Measurements from ENCODE around the gene TTC28. TPM values are rescaled to one million over a fixed set of nuclear protein-coding genes. Genes with fewer than 3 reads are reported as not detected.

TTC28 gene
- total and polyA plus RNA-seq, 4 donors: 3.1 to 74.9 (median 26.1) TPM

DNA sequence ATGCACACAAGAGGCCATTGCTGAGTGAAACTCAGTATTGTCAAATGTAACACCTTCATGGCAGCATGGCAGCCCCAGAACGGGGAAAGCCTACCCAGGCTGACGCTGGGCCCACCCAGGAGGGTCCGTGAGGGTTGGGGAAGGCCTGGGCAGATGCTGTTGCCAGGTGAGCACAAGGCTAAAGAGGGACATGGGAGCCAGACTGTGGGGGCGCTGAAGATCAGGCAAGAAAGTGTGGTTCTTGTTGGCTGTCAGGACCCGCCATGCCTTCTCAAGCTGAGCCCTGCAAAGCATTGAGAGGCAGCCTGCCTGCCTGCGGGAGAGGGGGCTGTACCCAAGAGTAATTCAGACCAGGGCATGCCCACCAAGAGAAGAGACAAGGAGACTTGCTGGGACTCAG lies 675.6 kb downstream of the TTC28 start:
- intact Hi-C loops (cut with DNase I): loop anchor here in 1 of 2 donors (10.0 kb wide), 1 partner anchor 1249 kb away; no protein-coding TSS in a partner anchor
- DNase-seq: no peak
- Histone ChIP-seq H3K9me3 (ENCODE audit: control insufficient read depth, low read length) (no peaks in the 10 kb centered on the region), H3K27me3 (ENCODE audit: control insufficient read depth in 1 of 2, insufficient read depth in 2 of 2, low read length in 1 of 2) (no peaks in the 10 kb centered on the region), H3K36me3 (ENCODE audit: control insufficient read depth in 1 of 2, insufficient read depth in 2 of 2, low read length in 1 of 2) (no peaks in the 10 kb centered on the region), H3K27ac (ENCODE audit: low read depth in 1 of 2, low read length in 2 of 2) (no peak overlapping the region), H3K4me1 (ENCODE audit: control insufficient read depth in 1 of 2, insufficient read depth in 2 of 2, low read length in 2 of 2) (no peaks in the 10 kb centered on the region), H3K4me3 (ENCODE audit: low read length in 2 of 2) (no peak overlapping the region)
- WGBS, 2 donors: 91 to 93% methylated on average over 6 of the region's 6 CpGs
- no peak for ATAC-seq (ENCODE audit: low FRiP score)

DNA sequence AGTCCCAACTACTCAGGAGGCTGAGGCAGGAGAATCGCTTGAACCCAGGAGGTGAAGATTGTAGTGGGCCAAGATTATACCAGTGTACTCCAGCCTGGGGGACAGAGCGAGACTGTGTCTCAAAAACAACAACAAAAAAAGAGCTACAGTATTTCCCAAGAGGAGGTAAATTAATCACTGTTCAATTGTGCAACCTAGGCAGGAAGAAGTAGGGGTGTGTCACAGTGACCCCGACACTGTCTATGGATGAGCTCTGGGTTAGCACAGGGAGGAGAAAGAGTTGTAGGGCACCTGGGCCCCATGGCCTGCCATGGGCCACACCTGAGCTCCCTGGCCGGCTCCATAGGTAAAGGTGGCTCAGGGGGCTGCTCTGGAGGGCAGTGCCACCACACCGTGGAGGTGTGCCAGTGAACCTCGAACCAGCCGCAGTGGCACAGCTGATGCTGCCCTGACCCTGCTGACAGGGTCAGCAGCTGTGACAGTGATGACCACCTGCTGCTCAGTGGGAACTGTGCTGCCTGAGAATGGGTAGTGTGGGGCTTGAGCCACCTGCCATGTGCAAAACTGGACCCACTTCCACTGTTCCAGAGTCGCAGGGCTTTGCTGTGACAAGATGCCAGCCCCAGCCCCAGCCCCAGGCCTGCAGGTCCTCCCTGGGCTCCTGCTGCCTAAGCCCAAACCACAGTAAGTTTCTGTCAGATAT lies 676.6 kb downstream of the TTC28 start:
- H3K4me1 ChIP-seq (ENCODE audit: control insufficient read depth in 1 of 2, insufficient read depth in 2 of 2, low read length in 2 of 2): no peaks in the 10 kb centered on the region
- ATAC-seq (ENCODE audit: low FRiP score): no peak
- no peak overlapping the region for H3K27ac ChIP-seq (ENCODE audit: low read depth in 1 of 2, low read length in 2 of 2)
- no peaks in the 10 kb centered on the region for H3K27me3 ChIP-seq (ENCODE audit: control insufficient read depth in 1 of 2, insufficient read depth in 2 of 2, low read length in 1 of 2)
- H3K9me3 ChIP-seq (ENCODE audit: control insufficient read depth, low read length): no peaks in the 10 kb centered on the region
- no peak for DNase-seq
- intact Hi-C loops (cut with DNase I): loop anchor here in 1 of 2 donors (10.0 kb wide), 1 partner anchor 1248 kb away; no protein-coding TSS in a partner anchor
- H3K36me3 ChIP-seq (ENCODE audit: control insufficient read depth in 1 of 2, insufficient read depth in 2 of 2, low read length in 1 of 2): no peaks in the 10 kb centered on the region
- 86 to 90% methylated on average over 8 of the region's 8 CpGs for WGBS, 2 donors
- no peak overlapping the region for H3K4me3 ChIP-seq (ENCODE audit: low read length in 2 of 2)

DNA sequence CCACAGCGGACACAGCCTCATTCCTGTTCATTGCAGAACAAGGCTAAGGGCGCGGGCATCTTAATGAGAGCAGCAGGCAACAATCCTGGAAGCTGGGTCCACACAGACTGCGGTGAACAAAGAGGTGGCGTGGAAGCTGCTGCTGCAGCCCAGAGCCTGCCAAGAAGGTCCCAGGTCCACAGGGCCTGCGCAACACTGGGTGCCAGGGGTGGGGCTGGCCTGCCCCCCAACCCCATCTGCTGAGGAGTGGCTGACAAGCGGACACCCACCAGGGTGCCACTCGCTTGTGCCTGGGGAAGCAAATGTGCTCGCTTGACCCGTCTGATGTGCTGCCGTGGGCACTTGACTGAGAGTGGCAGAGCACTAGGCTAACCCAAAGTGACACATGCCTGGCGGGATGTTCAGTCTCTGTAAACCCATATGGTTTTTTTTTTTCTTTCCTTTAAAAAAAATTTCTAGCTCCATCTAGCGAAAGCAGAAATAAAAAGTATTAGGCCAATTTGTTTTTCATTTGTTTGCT lies 677.4 kb downstream of the TTC28 start:
- intact Hi-C loops (cut with DNase I): loop anchor here in 1 of 2 donors (10.0 kb wide), 1 partner anchor 1247 kb away; no protein-coding TSS in a partner anchor
- no peaks in the 10 kb centered on the region for H3K4me1 ChIP-seq (ENCODE audit: control insufficient read depth in 1 of 2, insufficient read depth in 2 of 2, low read length in 2 of 2)
- DNase-seq (peak in 1 of 2 donors; percentile 66), ATAC-seq (ENCODE audit: low FRiP score) (no peak)
- no peaks in the 10 kb centered on the region for H3K27me3 ChIP-seq (ENCODE audit: control insufficient read depth in 1 of 2, insufficient read depth in 2 of 2, low read length in 1 of 2)
- 86 to 92% methylated on average over 13 of the region's 13 CpGs for WGBS, 2 donors
- no peak overlapping the region for H3K27ac ChIP-seq (ENCODE audit: low read depth in 1 of 2, low read length in 2 of 2)
- H3K9me3 ChIP-seq (ENCODE audit: control insufficient read depth, low read length): no peaks in the 10 kb centered on the region
- H3K4me3 ChIP-seq (ENCODE audit: low read length in 2 of 2): no peak overlapping the region
- H3K36me3 ChIP-seq (ENCODE audit: control insufficient read depth in 1 of 2, insufficient read depth in 2 of 2, low read length in 1 of 2): no peaks in the 10 kb centered on the region

DNA sequence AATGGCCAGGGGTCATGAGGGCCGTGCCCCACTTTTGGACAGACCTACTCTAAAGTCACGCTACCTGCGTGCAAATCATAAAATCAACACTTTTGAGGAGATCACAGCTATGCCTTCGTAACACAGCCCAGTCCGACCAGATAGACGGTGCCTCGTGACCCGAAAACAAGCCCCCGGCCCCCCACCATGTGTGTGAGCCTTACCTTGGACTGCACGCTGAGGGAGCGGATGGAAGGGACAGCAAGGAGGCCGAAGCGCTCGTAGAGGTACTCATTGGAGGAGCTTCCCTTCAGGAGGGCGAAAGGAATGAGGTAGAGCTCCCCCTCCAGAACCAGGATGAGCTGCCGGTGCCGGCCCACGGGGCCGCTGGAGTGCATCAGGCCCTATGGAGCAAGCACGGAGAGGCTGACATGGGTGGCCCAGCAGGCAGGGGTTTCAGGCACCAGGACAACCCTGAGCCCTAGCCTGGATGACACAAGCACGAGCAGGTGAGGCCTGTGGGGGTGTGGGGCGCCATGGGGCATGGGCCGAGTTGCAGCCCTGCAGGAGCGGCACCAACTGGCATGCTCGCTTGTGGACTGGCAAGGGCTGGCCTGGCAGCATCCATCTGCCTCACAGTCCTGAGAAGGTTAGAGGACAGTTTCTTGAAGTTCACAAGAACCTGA lies 678.3 kb downstream of the TTC28 start:
- ATAC-seq (ENCODE audit: low FRiP score) (no peak), DNase-seq (peak in 1 of 2 donors; percentile 45)
- no peak overlapping the region for H3K27ac ChIP-seq (ENCODE audit: low read depth in 1 of 2, low read length in 2 of 2)
- no peaks in the 10 kb centered on the region for H3K36me3 ChIP-seq (ENCODE audit: control insufficient read depth in 1 of 2, insufficient read depth in 2 of 2, low read length in 1 of 2)
- H3K9me3 ChIP-seq (ENCODE audit: control insufficient read depth, low read length): no peaks in the 10 kb centered on the region
- H3K4me1 ChIP-seq (ENCODE audit: control insufficient read depth in 1 of 2, insufficient read depth in 2 of 2, low read length in 2 of 2): no peaks in the 10 kb centered on the region
- WGBS, 2 donors: 94 to 95% methylated on average over 25 of the region's 25 CpGs
- H3K4me3 ChIP-seq (ENCODE audit: low read length in 2 of 2): no peak overlapping the region
- intact Hi-C loops (cut with DNase I): loop anchor here in 1 of 2 donors (10.0 kb wide), 1 partner anchor 1247 kb away; no protein-coding TSS in a partner anchor
- H3K27me3 ChIP-seq (ENCODE audit: control insufficient read depth in 1 of 2, insufficient read depth in 2 of 2, low read length in 1 of 2): no peaks in the 10 kb centered on the region

DNA sequence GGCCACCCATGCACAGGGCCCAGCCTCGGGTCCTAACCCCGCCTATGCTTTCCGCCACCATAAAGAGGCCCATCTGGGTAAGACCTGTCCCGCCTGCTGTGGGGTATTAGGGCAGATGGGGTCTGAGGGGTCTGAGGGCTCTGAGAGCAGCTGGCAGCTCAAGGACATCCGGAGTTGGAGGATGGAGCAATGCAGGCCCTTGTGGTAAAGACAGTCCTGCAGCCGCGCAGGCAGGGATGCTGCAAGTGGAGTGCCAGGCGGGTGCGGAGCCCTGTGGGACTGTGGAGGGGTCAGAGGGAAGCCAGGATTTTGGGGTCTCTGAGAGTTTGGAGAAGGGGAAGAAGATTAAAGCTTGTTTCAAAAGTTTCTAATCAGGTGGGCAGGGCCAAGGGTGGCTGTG lies 679.3 kb downstream of the TTC28 start:
- H3K9me3 ChIP-seq (ENCODE audit: control insufficient read depth, low read length): no peaks in the 10 kb centered on the region
- no peak overlapping the region for H3K27ac ChIP-seq (ENCODE audit: low read depth in 1 of 2, low read length in 2 of 2)
- no peaks in the 10 kb centered on the region for H3K36me3 ChIP-seq (ENCODE audit: control insufficient read depth in 1 of 2, insufficient read depth in 2 of 2, low read length in 1 of 2)
- H3K27me3 ChIP-seq (ENCODE audit: control insufficient read depth in 1 of 2, insufficient read depth in 2 of 2, low read length in 1 of 2): no peaks in the 10 kb centered on the region
- peak in 1 of 2 donors; percentile 23 for DNase-seq
- no peak overlapping the region for H3K4me3 ChIP-seq (ENCODE audit: low read length in 2 of 2)
- 91 to 94% methylated on average over 9 of the region's 9 CpGs for WGBS, 2 donors
- ATAC-seq (ENCODE audit: low FRiP score): no peak
- no peaks in the 10 kb centered on the region for H3K4me1 ChIP-seq (ENCODE audit: control insufficient read depth in 1 of 2, insufficient read depth in 2 of 2, low read length in 2 of 2)
- intact Hi-C loops (cut with DNase I): loop anchor here in 1 of 2 donors (10.0 kb wide), 1 partner anchor 1246 kb away; no protein-coding TSS in a partner anchor

DNA sequence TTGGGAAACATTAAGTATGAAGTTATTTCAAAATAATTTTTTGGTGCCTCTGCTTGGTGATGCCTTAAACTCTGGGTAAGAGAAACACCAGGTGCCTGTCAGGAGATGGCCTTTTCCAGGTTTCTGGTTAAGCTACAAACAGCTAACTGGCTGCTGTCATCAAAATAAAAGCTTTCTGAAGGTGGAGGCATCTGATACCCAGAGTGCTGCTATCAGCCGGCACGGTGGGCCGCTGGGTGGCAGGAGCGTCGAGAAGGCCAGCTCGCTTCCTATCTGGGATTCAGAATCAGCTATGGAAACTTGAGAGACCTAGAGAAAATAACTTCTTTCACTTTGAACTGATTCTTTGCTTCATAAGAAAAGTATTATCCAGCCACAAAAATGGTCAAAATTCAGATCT lies 679.8 kb downstream of the TTC28 start:
- Histone ChIP-seq H3K9me3 (ENCODE audit: control insufficient read depth, low read length) (no peaks in the 10 kb centered on the region), H3K4me3 (ENCODE audit: low read length in 2 of 2) (no peak overlapping the region), H3K27ac (ENCODE audit: low read depth in 1 of 2, low read length in 2 of 2) (no peak overlapping the region), H3K36me3 (ENCODE audit: control insufficient read depth in 1 of 2, insufficient read depth in 2 of 2, low read length in 1 of 2) (no peaks in the 10 kb centered on the region), H3K27me3 (ENCODE audit: control insufficient read depth in 1 of 2, insufficient read depth in 2 of 2, low read length in 1 of 2) (no peaks in the 10 kb centered on the region), H3K4me1 (ENCODE audit: control insufficient read depth in 1 of 2, insufficient read depth in 2 of 2, low read length in 2 of 2) (no peaks in the 10 kb centered on the region)
- intact Hi-C loops (cut with DNase I): loop anchor here in 1 of 2 donors (10.0 kb wide), 1 partner anchor 1245 kb away; no protein-coding TSS in a partner anchor
- DNase-seq (peak in 1 of 2 donors; percentile 41), ATAC-seq (ENCODE audit: low FRiP score) (no peak)
- WGBS, 2 donors: 88 to 90% methylated on average over 6 of the region's 6 CpGs

DNA sequence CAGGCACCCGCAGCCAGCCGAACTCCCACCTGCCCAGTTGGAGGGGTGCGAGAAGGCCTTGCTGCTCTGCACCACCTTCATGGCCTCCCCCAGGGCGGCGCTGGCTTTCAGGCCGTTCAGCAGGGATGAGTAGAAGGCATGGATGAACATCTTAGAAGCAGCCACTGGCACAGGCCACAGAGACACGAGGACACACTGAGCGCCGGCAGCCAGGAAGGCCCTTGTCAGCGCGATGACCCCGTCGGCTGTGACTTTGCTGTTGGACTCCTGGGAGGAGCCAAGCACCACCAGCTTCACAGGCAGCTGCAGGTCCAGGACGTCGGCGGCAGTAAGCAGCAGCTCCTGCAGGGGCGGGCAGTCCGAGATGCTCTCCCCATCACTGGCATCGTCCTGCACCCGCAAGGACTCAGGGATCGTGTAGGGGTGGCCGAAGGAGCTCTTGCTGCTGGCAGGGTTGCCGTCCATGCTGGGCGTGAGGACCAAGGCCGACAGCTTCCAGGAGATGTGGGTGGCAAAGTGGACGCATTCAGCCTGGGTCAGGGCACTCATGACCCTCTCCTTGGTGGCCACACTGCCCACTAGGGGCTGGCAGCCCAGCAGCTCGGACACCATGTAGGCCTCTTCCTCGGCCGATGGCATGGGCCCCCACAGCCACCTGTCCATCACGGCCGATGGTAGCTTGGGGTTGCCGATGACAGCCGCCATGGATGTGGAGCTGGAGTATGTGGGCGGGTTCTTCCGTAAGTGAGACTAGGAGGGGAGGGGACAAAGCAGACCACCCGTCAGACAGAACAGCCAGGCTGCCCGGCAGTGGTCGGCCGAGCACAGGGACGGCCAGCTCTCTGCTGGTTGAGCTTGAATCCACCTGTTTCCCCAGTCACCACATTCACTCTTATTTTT lies 680.9 kb downstream of the TTC28 start:
- DNase-seq: peak in 1 of 2 donors; percentile 70
- no peak for ATAC-seq (ENCODE audit: low FRiP score)
- no peak overlapping the region for H3K4me3 ChIP-seq (ENCODE audit: low read length in 2 of 2)
- no peak overlapping the region for H3K27ac ChIP-seq (ENCODE audit: low read depth in 1 of 2, low read length in 2 of 2)
- no peaks in the 10 kb centered on the region for H3K9me3 ChIP-seq (ENCODE audit: control insufficient read depth, low read length)
- WGBS, 2 donors: 92% methylated on average over 39 to 40 of the region's 40 CpGs
- H3K4me1 ChIP-seq (ENCODE audit: control insufficient read depth in 1 of 2, insufficient read depth in 2 of 2, low read length in 2 of 2): no peaks in the 10 kb centered on the region
- H3K36me3 ChIP-seq (ENCODE audit: control insufficient read depth in 1 of 2, insufficient read depth in 2 of 2, low read length in 1 of 2): no peaks in the 10 kb centered on the region
- intact Hi-C loops (cut with DNase I): no loop called here
- H3K27me3 ChIP-seq (ENCODE audit: control insufficient read depth in 1 of 2, insufficient read depth in 2 of 2, low read length in 1 of 2): no peaks in the 10 kb centered on the region

DNA sequence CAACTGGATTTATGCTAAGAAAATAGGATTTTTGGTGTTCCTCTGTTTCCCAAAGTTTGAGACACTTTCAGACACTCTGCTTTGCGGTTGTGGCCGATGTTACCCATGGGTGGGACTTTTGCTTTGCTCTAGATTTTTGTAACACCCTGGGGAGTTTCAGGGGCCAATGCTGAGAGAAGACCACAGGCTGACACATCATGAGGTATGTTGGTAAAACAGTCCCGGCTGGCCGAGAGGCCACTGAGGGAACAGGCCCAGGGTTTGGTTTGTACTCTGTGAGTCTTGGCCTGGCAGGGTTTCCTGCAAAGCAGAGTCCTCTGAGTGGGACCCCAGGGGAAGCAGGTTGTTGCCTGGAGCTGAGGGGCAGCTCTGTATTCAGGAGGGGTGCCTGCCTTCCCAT lies 682.1 kb downstream of the TTC28 start:
- 74 to 76% methylated on average over 4 of the region's 4 CpGs for whole genome bisulfite sequencing, 2 donors
- Histone ChIP-seq H3K27me3 (ENCODE audit: control insufficient read depth in 1 of 2, insufficient read depth in 2 of 2, low read length in 1 of 2) (no peaks in the 10 kb centered on the region), H3K9me3 (ENCODE audit: control insufficient read depth, low read length) (no peaks in the 10 kb centered on the region), H3K4me3 (ENCODE audit: low read length in 2 of 2) (no peak overlapping the region), H3K27ac (ENCODE audit: low read depth in 1 of 2, low read length in 2 of 2) (no peak overlapping the region), H3K36me3 (ENCODE audit: control insufficient read depth in 1 of 2, insufficient read depth in 2 of 2, low read length in 1 of 2) (no peaks in the 10 kb centered on the region), H3K4me1 (ENCODE audit: control insufficient read depth in 1 of 2, insufficient read depth in 2 of 2, low read length in 2 of 2) (no peaks in the 10 kb centered on the region)
- intact Hi-C loops (cut with DNase I): no loop called here
- peak in 1 of 2 donors; percentile 63 for DNase-seq
- no peak for ATAC-seq (ENCODE audit: low FRiP score)
